SK-N-SH (cell line): Measurements from ENCODE around the gene PCNT. TPM values are rescaled to one million over a fixed set of nuclear protein-coding genes. Genes with fewer than 3 reads are reported as not detected.
A peak's percentile ranks its signal among the peaks of the same experiment; 100 is the strongest.

Experiments used
- CTCF ChIA-PET: fragments of 300-600, 350-600 bp; formaldehyde crosslinking; extraction: SDS; loops from one replicate; lab custom pipeline; 2021; lab: Yijun Ruan, JAX
- POLR2A ChIA-PET: fragments of 350-600 bp; sonication (Branson Sonifier 250); formaldehyde crosslinking; extraction: SDS; loops from one replicate; lab custom pipeline; 2020; ENCODE audit warnings: antibody characterized with exemption, inconsistent platforms; lab: Yijun Ruan, JAX
- DNase-seq: peaks from one replicate; pipeline ENCODE4 v3.0.0; 2012
- H2AFZ ChIP-seq: fragments of 200-600 bp; sonication (generic); 2 replicates; pipeline ENCODE4 v1.8.1; 2016; ENCODE audit warnings: antibody characterized with exemption, mild to moderate bottlenecking, low read depth
- H3F3A ChIP-seq: fragments of 200-600 bp; sonication (generic); replicated peaks from 2 replicates; pipeline ENCODE3; 2016; ENCODE audit warnings: antibody characterized with exemption, mild to moderate bottlenecking; ENCODE audit not compliant: insufficient read depth
- H3K27ac ChIP-seq, 2 experiments: fragments of 200-500 bp in 1 of 2; fragments of 200-600 bp in 1 of 2; sonication (Bioruptor generic) in 1 of 2; sonication (generic), shearing (Covaris generic) in 1 of 2; 2 replicates each; pipeline versions ENCODE4 v1.5.1 to v1.6.1; 2014 to 2016; ENCODE audit warnings: low read depth in 2 of 2, inconsistent platforms in 1 of 2, low read length in 1 of 2, mild to moderate bottlenecking in 1 of 2, mixed read lengths in 1 of 2
- H3K27me3 ChIP-seq: fragments of 200-600 bp; sonication (generic), shearing (Covaris generic); 2 replicates; pipeline ENCODE4 v1.6.1; 2016; ENCODE audit warnings: mixed run types; ENCODE audit not compliant: insufficient read depth
- H3K36me3 ChIP-seq, 2 experiments: fragments of 200-500 bp in 1 of 2; fragments of 200-600 bp in 1 of 2; sonication (Bioruptor generic) in 1 of 2; sonication (generic) in 1 of 2; replicated peaks in 1 of 2; 2 replicates each; pipeline versions ENCODE3 to v1.5.1; 2014 to 2016; ENCODE audit warnings: low read length in 1 of 2, mild to moderate bottlenecking in 1 of 2; ENCODE audit not compliant: insufficient read depth in 2 of 2, control insufficient read depth in 1 of 2
- H3K4me1 ChIP-seq, 2 experiments: fragments of 200-500 bp in 1 of 2; fragments of 200-600 bp in 1 of 2; sonication (Bioruptor generic) in 1 of 2; sonication (generic), shearing (Covaris generic) in 1 of 2; 2 replicates each; pipeline versions ENCODE4 v1.5.1 to v1.6.1; 2014 to 2016; ENCODE audit warnings: low read depth in 1 of 2, low read length in 1 of 2, mixed run types in 1 of 2; ENCODE audit not compliant: insufficient read depth in 2 of 2, control insufficient read depth in 1 of 2
- H3K4me2 ChIP-seq: fragments of 200-600 bp; sonication (generic), shearing (Covaris generic); 2 replicates; pipeline ENCODE4 v1.6.1; 2017; ENCODE audit warnings: mixed run types
- H3K4me3 ChIP-seq, 2 experiments: fragments of 200-500 bp in 1 of 2; fragments of 200-600 bp in 1 of 2; sonication (Bioruptor generic) in 1 of 2; sonication (generic), shearing (Covaris generic) in 1 of 2; 2 replicates each; pipeline versions ENCODE4 v1.5.1 to v1.8.1; 2014 to 2016; ENCODE audit warnings: low read depth in 2 of 2, inconsistent platforms in 1 of 2, low read length in 1 of 2, mild to moderate bottlenecking in 1 of 2, mixed read lengths in 1 of 2, moderate library complexity in 1 of 2
- H3K79me2 ChIP-seq: fragments of 200-600 bp; sonication (generic); 2 replicates; pipeline ENCODE4 v1.8.1; 2017; ENCODE audit warnings: mild to moderate bottlenecking; ENCODE audit not compliant: insufficient read depth
- H3K9ac ChIP-seq: fragments of 200-600 bp; sonication (generic); 2 replicates; pipeline ENCODE4 v1.6.1; 2017; ENCODE audit warnings: mixed run types
- H3K9me2 ChIP-seq: fragments of 200-600 bp; sonication (generic); 2 replicates; pipeline ENCODE4 v1.6.1; 2017; ENCODE audit warnings: mixed run types
- H3K9me3 ChIP-seq: fragments of 200-600 bp; sonication (generic); 2 replicates; pipeline ENCODE4 v1.6.1; 2017; ENCODE audit warnings: mixed run types, mild to moderate bottlenecking, moderate library complexity
- H4K20me1 ChIP-seq: fragments of 200-600 bp; sonication (generic); 2 replicates; pipeline ENCODE4 v1.6.1; 2017; ENCODE audit warnings: mild to moderate bottlenecking, mixed run types; ENCODE audit not compliant: insufficient read depth
- CTCF ChIP-seq: fragments of 200-600 bp; sonication (generic); IDR thresholded peaks from 2 replicates; pipeline ENCODE4 v1.6.1; 2017; ENCODE audit warnings: antibody characterized with exemption, mild to moderate bottlenecking, moderate library complexity
- ELF1 ChIP-seq: IDR thresholded peaks from 2 replicates; pipeline ENCODE4 v1.4.0; 2012
- EP300 ChIP-seq, 2 experiments: IDR thresholded peaks; 2 replicates each; pipeline versions ENCODE4 v1.4.0 to v1.6.1; 2012; ENCODE audit warnings: borderline replicate concordance in 1 of 2, low read depth in 1 of 2, low read length in 1 of 2
- FOSL2 ChIP-seq: IDR thresholded peaks from 2 replicates; pipeline ENCODE4 v1.4.0; 2012; ENCODE audit warnings: low read depth, mild to moderate bottlenecking, moderate library complexity, borderline replicate concordance
- FOXM1 ChIP-seq: IDR thresholded peaks from 2 replicates; pipeline ENCODE4 v1.4.0; 2012; ENCODE audit warnings: low read depth, mild to moderate bottlenecking
- GABPA ChIP-seq: IDR thresholded peaks from 2 replicates; pipeline ENCODE4 v1.4.0; 2012; ENCODE audit warnings: low read depth, mild to moderate bottlenecking
- GATA2 ChIP-seq: sonication (generic); formaldehyde crosslinking; IDR thresholded peaks from 2 replicates; pipeline ENCODE4 v1.5.0; 2020; ENCODE audit warnings: mild to moderate bottlenecking, missing genetic modification reagents
- IRF3 ChIP-seq: fragments of 150-350 bp; IDR thresholded peaks from 2 replicates; pipeline ENCODE4 v1.6.1; 2016; ENCODE audit warnings: mild to moderate bottlenecking, low read depth, low read length
- JUND ChIP-seq: IDR thresholded peaks from 2 replicates; pipeline ENCODE4 v1.4.0; 2012
- MAX ChIP-seq: IDR thresholded peaks from 2 replicates; pipeline ENCODE4 v1.4.0; 2012; ENCODE audit warnings: low read depth
- MEF2A ChIP-seq: IDR thresholded peaks from 2 replicates; pipeline ENCODE4 v1.4.0; 2012; ENCODE audit warnings: low read depth, borderline replicate concordance
- MXI1 ChIP-seq: IDR thresholded peaks from 2 replicates; pipeline ENCODE4 v1.6.1; 2012; ENCODE audit warnings: mild to moderate bottlenecking, low read depth, low read length, improper control_type of control experiment
- NFIC ChIP-seq: IDR thresholded peaks from 2 replicates; pipeline ENCODE4 v1.4.0; 2012; ENCODE audit warnings: borderline replicate concordance
- PBX3 ChIP-seq: IDR thresholded peaks from 2 replicates; pipeline ENCODE4; 2012
- RAD21 ChIP-seq: IDR thresholded peaks from 2 replicates; pipeline ENCODE4 v1.6.1; 2012; ENCODE audit warnings: mild to moderate bottlenecking, low read length
- TCF12 ChIP-seq: IDR thresholded peaks from 2 replicates; pipeline ENCODE4 v1.4.0; 2012
- YY1 ChIP-seq: IDR thresholded peaks from 2 replicates; pipeline ENCODE4 v1.4.0; 2012; ENCODE audit warnings: low read depth, mild to moderate bottlenecking
- WGBS: methylation state at CpG from one replicate; pipeline ENCODE4 v1.1.6; 2017; ENCODE audit warnings: low lambda C conversion rate; 5-methylcytosine and 5-hydroxymethylcytosine counted together
- polyA plus RNA-seq, 3 experiments: library from polyadenylated mRNA; depleted of rRNA; stranded (reverse); fragments of >200 nt; gene quantifications; 2 replicates each; pipeline ENCODE4 v1.2.3, GENCODE V29; 2012

Gene PCNT
- polyA plus RNA-seq, 1 of the 3 experiments (the other 2 are of a cell fraction): 15.7 TPM

DNA sequence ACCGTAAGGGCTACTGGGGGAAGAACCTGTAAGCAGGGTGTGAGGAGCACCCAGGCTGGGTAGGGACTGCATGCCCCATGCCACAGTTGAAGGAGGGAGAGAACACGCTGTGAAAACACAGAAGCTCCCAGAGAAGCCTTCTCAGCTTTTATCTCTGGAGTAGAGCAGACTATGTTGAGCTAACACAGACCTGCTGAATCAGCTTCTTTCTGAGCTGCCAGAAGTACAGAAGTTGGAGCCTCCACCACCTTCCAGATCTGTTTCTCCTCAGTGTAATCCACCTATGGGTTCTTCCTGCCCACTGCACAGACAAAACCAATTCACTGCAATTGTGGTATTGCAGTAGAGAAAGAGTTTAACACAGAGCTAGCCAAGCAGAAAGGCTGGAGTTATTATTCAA lies 32.4 kb upstream of the PCNT start (continued):
- TF ChIP-seq IRF3 (no peak), MAX (no peak), ELF1 (no peak), JUND (no peak), GATA2 (CRISPR knock-in tag) (no peak)
- TF ChIP-seq, all 33 proteins: peak for 0

- H3K9ac ChIP-seq: no peak overlapping the region
- no peak overlapping the region for H3K4me3 ChIP-seq
- POLR2A ChIA-PET: no interaction called here
- TF ChIP-seq MXI1 (no peak), FOSL2 (no peak), JUND (no peak), PBX3 (no peak), IRF3 (no peak), FOXM1 (no peak), YY1 (no peak), MEF2A (no peak), GABPA (no peak), NFIC (no peak), RAD21 (no peak), CTCF (no peak), EP300 (IDR thresholded peaks at IDR 0.05; ENCODE audit: borderline replicate concordance in 1 of 2, low read depth in 1 of 2, low read length in 1 of 2) (no peak), TCF12 (no peak)
- peak; percentile 51 for DNase-seq
- H3K4me1 ChIP-seq: peaks cover 7 to 8% of the 10 kb centered on the region in 2 experiments; a peak in 3 of 4 replicates
- H4K20me1 ChIP-seq: no peaks in the 10 kb centered on the region
- no peak overlapping the region for H2AFZ ChIP-seq
- CTCF ChIA-PET: no interaction called here
- H3K9me2 ChIP-seq: no peaks in the 10 kb centered on the region
- peaks cover 6% of the 10 kb centered on the region; the same call in 1 of the 2 replicates for H3K79me2 ChIP-seq
- H3F3A ChIP-seq: no peaks in the 10 kb centered on the region
- H3K36me3 ChIP-seq: peaks cover 5 to 8% of the 10 kb centered on the region in 2 experiments
- peak overlapping the region in 1 of 2 experiments; percentile 46; a peak in 3 of 4 replicates for H3K27ac ChIP-seq
- H3K9me3 ChIP-seq: no peaks in the 10 kb centered on the region
- 74% methylated on average over 8 of the region's 10 CpGs for WGBS
- H3K27me3 ChIP-seq: no peaks in the 10 kb centered on the region
- H3K4me2 ChIP-seq: 0 out of 2 replicates have a peak overlapping the region, but pooled peaks have one; percentile 27
Observed at GRCh38 chr21:46294647-46295176, 29.2 kb upstream of the PCNT start.
